Esophagus muscularis mucosa (tissue), 3 donors: ENCODE data around the gene RBL2.
"Not testable (repeated sequence)": the region's sequence is repeated elsewhere in the genome, so short reads cannot be mapped to it uniquely, and the experiment has no call there.

Source experiments
- CTCF ChIP-seq, 3 experiments: fragments of 200-600 bp in 2 of 3; fragments of 450-650 bp in 1 of 3; sonication (generic) in 2 of 3; IDR thresholded peaks; one replicate each; pipeline ENCODE4 v1.5.1; 2017 to 2019; ENCODE audit warnings: antibody characterized with exemption in 3 of 3, mild to moderate bottlenecking in 2 of 3, moderate library complexity in 1 of 3
- POLR2A ChIP-seq: fragments of 450-650 bp; IDR thresholded peaks from one replicate; pipeline ENCODE4 v1.6.1; 2017; ENCODE audit warnings: antibody characterized with exemption, moderate library complexity, mild to moderate bottlenecking, low read depth

DNA sequence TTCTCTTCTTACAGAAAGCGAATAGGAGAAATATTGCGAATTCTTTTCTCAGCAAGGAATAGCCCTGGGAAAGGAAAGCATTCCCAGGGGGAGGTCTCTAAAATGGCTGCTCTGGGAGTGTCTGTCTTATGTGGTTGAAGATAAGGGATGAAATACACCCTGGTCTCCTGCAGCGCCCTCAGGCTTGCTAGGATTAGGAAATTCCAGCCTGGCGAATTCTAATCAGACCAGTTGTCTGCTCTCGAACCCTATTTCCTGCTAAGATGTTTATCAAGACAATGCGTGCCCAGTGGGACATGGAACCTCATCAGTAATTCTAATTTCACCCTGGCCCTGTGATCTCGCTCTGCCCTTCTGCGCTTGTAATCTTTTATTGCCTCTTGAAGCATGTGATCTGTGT is 49.7 kb upstream of the RBL2 start:
- TF ChIP-seq CTCF (IDR thresholded peaks at IDR 0.05); POLR2A: not testable (repeated sequence)
